RWPE1 (cell line): ENCODE results near the gene HSPA1B.
"Not testable (repeated sequence)": the region's sequence is repeated elsewhere in the genome, so short reads cannot be mapped to it uniquely, and the experiment has no call there.

ENCODE experiments used
- CTCF ChIA-PET: fragments of 350-600 bp; sonication (Branson Sonifier 250); formaldehyde crosslinking; extraction: SDS; loops from one replicate; lab custom pipeline; 2021; lab: Yijun Ruan, JAX
- POLR2A ChIA-PET: fragments of 400-600 bp; formaldehyde crosslinking; extraction: SDS; loops from one replicate; lab custom pipeline; 2020; ENCODE audit warnings: antibody characterized with exemption; ENCODE audit not compliant: low non-redundant PET; lab: Yijun Ruan, JAX
- DNase-seq: peaks from one replicate; pipeline ENCODE4 v3.0.0; 2012; ENCODE audit warnings: low spot score
- H3K27ac ChIP-seq: fragments of 450-650 bp; 2 replicates; pipeline ENCODE4 v1.5.1; 2017
- TF ChIP-seq, protein P1 (sequence below): fragments of 450-650 bp; conservative IDR thresholded peaks from 2 replicates; pipeline ENCODE4 v1.5.1; 2017; ENCODE audit warnings: low read depth, mild to moderate bottlenecking

HSPA1B gene

DNA sequence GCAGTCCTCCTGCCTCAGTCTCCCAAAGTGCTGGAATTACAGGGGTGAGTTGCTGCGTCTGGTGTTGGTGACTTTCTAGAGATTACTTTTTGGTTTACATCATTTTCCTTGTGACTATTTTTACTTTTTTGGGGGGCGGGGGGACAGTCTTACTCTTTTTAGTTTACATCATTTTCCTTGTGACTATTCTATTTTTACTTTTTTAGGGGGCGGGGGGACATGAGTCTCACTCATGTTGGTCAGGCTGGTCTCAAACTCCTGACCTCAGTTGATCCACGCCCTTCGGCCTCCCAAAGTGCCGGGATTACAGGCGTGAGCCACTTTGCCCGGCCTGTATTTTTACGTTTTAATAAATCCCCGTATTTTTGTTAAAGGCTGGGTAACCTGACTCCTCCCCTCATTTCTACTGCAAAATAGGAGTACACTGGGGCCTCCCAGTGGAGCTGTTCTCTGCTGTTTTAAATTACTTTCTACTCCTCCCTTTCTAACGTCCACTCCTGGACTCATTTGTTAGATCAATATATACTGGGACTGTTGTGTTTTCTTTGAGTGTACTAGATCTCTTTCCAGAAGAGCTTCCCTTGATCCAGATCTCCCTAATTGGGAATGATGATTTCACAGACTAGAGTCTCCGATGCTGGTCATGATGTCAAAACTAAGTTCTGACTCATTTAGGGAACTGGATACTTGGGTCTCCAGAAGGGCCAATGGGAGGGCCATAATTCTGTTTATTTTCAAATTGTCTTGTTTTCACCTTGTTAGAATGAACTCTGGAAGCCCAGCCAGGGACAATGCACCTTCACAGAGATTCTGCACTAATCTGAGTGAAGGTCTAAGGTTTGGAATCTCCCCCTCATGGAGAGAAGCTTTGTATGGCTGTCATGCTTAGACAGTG is 9.2 kb downstream of the HSPA1B start:
- CTCF ChIA-PET: interaction anchor here (1.1 kb wide), 1 partner anchor 41 kb away, joined by 4 read pairs; no protein-coding TSS in a partner anchor
- TF ChIP-seq, protein P1, sequence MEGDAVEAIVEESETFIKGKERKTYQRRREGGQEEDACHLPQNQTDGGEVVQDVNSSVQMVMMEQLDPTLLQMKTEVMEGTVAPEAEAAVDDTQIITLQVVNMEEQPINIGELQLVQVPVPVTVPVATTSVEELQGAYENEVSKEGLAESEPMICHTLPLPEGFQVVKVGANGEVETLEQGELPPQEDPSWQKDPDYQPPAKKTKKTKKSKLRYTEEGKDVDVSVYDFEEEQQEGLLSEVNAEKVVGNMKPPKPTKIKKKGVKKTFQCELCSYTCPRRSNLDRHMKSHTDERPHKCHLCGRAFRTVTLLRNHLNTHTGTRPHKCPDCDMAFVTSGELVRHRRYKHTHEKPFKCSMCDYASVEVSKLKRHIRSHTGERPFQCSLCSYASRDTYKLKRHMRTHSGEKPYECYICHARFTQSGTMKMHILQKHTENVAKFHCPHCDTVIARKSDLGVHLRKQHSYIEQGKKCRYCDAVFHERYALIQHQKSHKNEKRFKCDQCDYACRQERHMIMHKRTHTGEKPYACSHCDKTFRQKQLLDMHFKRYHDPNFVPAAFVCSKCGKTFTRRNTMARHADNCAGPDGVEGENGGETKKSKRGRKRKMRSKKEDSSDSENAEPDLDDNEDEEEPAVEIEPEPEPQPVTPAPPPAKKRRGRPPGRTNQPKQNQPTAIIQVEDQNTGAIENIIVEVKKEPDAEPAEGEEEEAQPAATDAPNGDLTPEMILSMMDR: no peak
- POLR2A ChIA-PET: interaction anchor here (0.6 to 1.1 kb wide), 3 partner anchors 15 to 51 kb away, joined by 3 to 6 read pairs (median 5); partner anchors contain the start of gene HSPA1L
- no peak for DNase-seq
- H3K27ac ChIP-seq: peak overlapping the region; percentile 97

DNA sequence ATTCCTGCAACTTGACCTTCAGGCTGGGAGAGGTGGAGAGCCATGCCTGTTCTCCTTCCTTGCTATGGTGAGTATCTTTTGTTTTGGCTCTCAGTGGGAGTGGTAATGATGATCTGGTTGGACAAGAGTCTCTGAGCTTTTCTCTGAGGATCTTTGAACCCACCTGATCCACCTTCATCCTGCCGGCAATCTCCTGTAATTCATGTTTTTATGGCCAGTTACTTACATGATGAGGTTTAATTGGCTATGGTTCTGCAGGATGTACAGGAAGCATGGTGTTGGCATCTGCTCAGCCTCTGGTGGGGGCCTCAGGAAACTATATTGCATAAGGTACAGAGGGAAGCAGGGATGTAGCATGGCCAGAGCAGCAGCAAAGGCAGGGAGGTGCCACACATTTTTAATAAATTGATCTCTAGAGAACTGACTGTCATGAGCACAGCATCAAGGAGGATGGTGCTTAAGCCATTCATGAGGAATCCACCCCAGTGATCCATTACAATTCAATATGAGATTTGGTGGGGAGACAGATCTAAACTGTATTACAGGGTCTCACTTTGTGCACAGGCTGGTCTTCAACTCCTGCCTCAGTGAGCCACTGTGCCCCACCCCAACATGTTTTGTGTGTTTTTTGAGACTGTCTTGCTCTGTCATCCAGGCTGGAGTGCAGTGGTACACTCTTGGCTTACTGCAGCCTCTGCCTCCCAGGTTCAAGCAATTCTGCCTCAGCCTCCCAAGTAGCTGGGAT is 10.0 kb downstream of the HSPA1B start:
- TF ChIP-seq, protein P1: no peak
- ChIA-PET CTCF (interaction anchor here (1.1 kb wide), 1 partner anchor 42 kb away, joined by 4 read pairs; no protein-coding TSS in a partner anchor), POLR2A (interaction anchor here (1.1 kb wide), 1 partner anchor 23 kb away, joined by 5 read pairs; the partner anchor contains the start of gene HSPA1L)
- peak overlapping the region; percentile 69 for H3K27ac ChIP-seq
- DNase-seq: no peak

DNA sequence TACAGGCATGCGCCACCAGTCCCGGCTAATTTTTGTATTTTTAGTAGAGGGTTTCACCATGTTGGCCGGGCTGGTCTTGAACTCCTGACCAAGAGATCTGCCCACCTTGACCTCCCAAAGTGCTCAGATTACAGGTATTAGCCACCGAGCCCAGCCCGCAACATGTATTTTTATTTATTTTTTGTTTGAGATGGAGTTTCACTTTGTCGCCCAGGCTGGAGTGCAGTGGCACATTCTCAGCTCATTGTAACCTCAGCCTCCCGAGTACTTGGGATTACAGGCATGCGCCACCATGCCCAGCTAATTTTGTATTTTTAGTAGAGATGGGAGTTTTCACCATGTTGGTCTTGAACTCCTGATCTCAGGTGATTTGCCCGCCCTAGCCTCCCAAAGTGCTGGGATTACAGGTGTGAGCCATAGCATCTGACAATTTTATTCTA is 10.6 kb downstream of the HSPA1B start:
- POLR2A ChIA-PET: interaction anchor here (0.7 kb wide), 2 partner anchors 16 to 1129 kb away, joined by 3 read pairs; no protein-coding TSS in a partner anchor
- DNase-seq, CTCF ChIA-PET: not testable (repeated sequence)
- H3K27ac ChIP-seq: peak overlapping the region; percentile 69

DNA sequence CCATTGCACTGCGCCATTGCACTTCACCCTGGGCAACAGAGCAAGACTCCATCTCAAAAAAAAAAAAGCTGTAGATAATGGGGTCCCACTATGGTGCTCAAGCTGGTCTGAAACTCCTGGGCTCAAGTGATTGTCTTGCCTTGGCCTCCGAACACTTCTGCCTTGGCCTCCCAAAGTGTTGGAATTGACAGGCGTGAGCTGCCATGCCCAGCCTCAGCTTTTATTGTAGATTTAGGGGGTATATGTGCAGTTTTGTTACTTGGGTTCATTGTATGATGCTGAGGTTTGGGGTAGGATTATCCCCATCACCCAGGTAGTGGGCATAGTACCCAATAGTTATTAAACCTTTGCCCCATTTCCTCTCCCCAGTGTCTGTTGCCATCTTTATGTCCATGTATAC is 11.4 kb downstream of the HSPA1B start:
- ChIA-PET CTCF (interaction anchor here (0.6 kb wide), 2 partner anchors 16 to 48 kb away, joined by 3 to 4 read pairs; no protein-coding TSS in a partner anchor), POLR2A (no interaction called here)
- no peak for DNase-seq
- TF ChIP-seq, protein P1: no peak
- peak overlapping the region; percentile 69 for H3K27ac ChIP-seq

DNA sequence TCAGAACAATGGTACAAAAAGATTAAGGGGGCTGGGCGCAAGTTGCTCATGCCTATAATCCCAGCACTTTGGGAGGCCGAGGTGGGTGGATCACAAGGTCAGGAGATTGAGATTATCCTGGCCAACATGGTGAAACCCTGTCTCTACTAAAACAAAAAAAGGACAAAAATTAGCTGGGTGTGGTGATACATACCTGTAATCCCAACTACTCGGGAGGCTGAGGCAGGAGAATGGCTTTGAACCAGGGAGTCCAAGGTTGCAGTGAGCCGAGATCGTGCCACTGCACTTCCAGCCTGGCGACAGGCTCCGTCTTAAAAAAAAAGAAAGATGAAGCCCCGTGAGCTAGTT is 12.2 kb downstream of the HSPA1B start:
- CTCF ChIA-PET, POLR2A ChIA-PET, DNase-seq: not testable (repeated sequence)
- peak overlapping the region; percentile 36 for H3K27ac ChIP-seq

DNA sequence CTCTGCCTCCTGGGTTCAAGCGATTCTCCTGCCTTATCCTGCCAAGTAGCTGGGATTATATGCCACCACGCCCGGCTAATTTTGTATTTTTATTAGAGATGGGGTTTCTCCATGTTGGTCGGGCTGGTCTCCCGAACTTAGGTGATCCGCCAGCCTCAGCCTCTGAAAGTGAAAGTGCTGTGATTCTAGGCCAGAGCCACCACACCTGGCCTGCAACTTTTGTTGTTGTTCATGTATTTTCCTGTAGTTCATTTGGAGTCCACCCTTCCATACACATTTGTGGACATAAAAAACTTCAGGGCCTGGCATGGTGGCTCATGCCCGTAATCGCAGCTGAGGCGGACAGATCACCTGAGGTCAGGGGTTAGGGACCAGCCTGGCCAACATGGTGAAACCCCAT is 14.5 kb downstream of the HSPA1B start:
- ChIA-PET CTCF (no interaction called here), POLR2A (no interaction called here)
- TF ChIP-seq, protein P1: no peak
- peak overlapping the region; percentile 70 for H3K27ac ChIP-seq
- no peak for DNase-seq

DNA sequence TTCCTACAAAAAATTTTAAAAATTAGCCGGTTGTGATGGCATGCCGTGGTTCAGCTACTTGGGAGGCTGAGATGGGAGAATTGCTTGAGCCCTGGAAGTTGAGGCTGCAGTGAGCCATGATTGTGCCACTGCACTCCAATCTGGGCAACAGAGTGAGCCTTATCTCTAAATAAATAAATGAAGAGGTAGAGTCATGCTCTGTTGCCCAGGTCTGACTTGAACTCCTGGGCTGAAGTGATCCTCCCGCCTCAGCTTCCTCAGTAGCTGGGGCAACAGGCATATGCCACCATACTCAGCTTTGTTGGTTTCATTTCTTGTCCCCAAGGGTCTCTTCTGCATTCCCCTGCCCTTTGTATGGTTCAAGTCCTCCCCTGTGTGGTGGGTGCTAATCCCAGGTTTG is 17.0 kb downstream of the HSPA1B start:
- DNase-seq: no peak
- POLR2A ChIA-PET: no interaction called here
- TF ChIP-seq, protein P1: no peak
- CTCF ChIA-PET: no interaction called here
- peak overlapping the region; percentile 70 for H3K27ac ChIP-seq
